ENCODE measurements around the gene CAMTA1.

The CAMTA1 gene

DNA sequence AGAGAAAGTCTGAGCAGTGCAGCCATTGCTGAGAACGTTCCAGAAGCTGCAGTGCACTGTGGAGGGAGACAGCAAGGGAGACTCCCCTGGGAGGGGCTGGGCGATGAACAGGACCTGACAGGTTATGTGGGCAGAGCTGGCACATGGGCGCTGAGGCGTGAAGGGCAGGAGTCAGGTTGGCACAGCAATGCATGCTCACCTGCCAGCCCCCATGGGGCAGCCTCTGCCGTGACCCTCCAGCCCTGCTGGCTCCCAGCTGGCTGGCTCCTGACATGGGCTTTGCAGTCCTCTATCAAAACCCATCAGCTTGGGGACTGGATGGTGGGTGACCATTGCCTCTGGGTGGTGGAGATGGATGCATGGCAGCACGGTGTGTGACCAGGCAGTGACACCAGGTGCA lies 300.3 kb downstream of the CAMTA1 start:
- no peak for DNase-seq
- TF ChIP-seq GATA1 (IDR thresholded peaks at IDR 0.05; ENCODE audit: low read depth, low read length) (no peak), POLR2A (IDR thresholded peaks at IDR 0.05; ENCODE audit: low read length) (no peak)

DNA sequence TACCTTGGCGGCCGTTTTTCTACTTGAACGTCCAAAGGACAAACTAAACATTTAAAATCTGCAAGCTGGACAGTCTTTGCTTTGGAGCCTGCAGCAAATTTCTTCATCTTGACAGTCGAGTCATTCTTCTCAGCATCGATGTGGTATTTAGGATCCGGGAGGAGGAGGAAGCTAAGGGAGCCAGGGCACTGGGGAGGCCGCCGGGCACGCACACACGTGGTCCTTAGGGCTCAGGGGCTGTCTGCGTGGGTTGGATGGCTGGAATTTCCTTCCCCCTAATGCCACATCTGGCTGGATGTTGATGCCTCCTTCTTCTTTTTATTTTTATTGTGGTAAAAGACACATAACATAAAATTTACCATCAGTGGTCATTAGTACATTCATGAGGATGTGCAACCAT lies 300.9 kb downstream of the CAMTA1 start:
- no peak for DNase-seq
- TF ChIP-seq GATA1 (IDR thresholded peaks at IDR 0.05; ENCODE audit: low read depth, low read length) (no peak), POLR2A (IDR thresholded peaks at IDR 0.05; ENCODE audit: low read length) (no peak)

DNA sequence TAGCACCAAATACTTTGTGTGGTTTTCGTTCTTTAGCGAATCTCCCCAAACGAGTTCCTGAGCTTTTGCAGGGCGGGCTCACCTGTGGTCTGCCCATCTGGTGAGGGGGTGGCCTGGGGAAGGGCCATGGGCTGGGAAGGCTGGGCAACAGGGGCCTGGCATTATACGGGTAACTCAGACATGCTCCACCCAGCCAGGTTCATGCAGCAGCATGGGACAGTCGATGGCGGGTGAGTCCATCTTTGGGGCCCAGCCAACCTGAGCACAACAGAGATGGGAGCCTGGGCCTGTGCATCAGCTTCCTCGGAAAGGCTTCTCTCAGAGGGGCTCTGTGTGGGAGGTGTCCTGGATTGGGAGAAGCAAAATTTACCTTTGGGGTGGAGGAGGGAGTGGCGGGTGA lies 302.6 kb downstream of the CAMTA1 start:
- TF ChIP-seq POLR2A (IDR thresholded peaks at IDR 0.05; ENCODE audit: low read length) (no peak), GATA1 (IDR thresholded peaks at IDR 0.05; ENCODE audit: low read depth, low read length) (no peak)
- no peak for DNase-seq

DNA sequence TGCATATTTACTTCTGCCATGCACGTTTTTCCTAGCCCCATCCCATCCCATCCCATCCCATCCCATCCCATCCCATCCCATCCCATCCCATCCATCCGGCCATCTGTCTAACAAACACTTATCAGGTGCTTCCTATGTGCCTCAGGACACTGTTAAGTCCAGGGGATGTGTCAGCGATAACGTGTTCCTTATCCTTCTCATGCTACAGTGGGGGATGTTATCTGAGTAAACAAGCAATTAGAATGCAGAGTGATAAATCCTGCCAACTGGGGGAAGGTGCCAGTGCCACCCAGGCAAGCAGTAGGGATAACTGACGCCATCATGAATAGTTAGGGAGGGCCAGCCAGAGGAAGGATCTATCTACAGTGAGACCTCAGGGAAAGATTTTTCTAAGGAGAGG lies 304.2 kb downstream of the CAMTA1 start:
- DNase-seq = no peak
- no peak for TF ChIP-seq GATA1 (IDR thresholded peaks at IDR 0.05; ENCODE audit: low read depth, low read length)
- no peak for TF ChIP-seq POLR2A (IDR thresholded peaks at IDR 0.05; ENCODE audit: low read length)

DNA sequence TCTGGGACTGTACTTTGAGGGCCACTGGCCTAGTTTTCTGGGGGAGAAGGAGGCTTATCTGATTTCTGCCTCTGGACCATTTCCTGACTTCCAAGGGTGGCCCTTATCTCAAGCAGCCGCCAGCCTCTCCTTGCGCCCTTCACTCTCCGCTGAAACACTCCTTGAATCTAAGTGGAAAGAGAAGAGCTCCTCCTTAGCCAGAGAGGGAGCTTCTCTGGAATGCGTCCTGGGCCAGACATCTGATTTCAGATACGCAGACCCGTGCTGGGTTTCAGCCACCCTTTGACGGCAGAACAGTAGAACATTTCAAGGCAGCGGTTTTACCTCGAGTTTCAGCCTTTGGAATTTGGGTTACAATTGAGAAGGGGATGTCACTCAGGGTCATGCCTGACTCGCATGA lies 308.0 kb downstream of the CAMTA1 start:
- DNase-seq = no peak
- TF ChIP-seq GATA1 (IDR thresholded peaks at IDR 0.05; ENCODE audit: low read depth, low read length) (no peak), POLR2A (IDR thresholded peaks at IDR 0.05; ENCODE audit: low read length) (no peak)

DNA sequence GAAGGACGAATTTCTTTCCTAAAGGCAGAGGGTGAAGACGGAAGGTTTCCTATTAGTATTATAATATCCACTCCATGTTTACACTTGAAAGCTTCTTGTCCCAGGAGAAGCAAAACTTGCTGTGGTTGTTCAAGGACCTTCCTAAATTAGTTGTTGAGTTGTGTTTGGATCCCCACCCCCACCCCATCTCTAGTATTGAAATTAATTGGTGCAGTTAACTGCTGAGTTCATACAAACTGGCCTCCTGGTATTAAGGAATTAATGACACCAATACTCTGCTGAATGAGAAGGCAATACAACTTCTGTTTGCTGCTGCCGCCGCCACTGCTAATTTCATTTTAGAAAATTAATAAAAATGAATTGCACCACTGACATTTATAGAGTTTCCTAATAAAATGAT lies 308.8 kb downstream of the CAMTA1 start:
- DNase-seq = no peak
- TF ChIP-seq GATA1 (IDR thresholded peaks at IDR 0.05; ENCODE audit: low read depth, low read length) (no peak), POLR2A (IDR thresholded peaks at IDR 0.05; ENCODE audit: low read length) (no peak)

DNA sequence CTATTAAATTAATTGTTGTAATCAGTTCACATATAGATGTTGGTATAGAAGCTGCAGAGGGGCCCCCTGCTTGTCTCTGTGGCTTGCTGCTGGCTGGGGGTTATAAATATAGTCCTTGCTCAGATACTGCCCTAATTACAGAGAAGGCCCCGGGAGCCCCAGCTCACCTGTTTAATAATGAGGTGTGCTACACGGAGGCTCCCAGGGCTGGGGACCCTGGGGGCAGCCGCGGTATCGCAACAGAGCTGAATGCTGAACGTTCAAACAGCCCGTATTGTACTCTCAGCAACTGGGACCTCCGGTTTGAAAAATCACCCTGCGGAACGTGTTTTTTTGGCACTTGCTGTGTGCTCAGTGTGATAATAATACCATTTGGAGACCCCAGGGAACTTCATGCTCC lies 309.3 kb downstream of the CAMTA1 start:
- no peak for TF ChIP-seq GATA1 (IDR thresholded peaks at IDR 0.05; ENCODE audit: low read depth, low read length)
- no peak for TF ChIP-seq POLR2A (IDR thresholded peaks at IDR 0.05; ENCODE audit: low read length)
- DNase-seq = no peak

DNA sequence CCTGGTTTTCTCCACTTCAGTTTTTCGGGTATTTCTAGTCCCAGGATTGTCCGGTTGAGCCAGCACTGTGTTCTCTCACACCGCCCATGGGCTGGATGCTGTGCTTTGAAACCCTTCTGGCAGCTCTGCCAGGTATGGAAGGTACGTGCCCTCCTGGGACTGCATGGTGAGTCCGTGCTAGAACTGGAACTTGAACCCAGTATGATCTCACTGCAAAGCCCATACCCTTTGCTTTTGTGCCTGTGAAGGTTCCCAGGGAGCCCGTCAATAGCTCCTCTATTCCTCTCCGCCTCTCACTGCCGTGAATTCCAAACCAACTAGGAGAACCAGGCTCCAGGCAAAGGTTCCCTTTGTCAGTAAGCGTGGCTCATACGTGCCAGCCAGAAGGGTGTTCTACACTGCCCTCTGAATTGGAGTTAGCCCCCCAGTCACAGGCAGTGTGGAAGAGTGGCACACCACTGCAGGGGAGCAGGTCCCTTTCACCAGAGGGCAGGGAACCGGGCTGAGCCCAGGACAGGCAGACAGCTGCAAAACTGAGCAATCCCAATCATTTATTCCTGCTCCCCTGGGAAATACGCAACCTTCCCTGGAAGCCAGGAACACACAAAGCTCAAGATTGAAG lies 310.2 kb downstream of the CAMTA1 start:
- DNase-seq = no peak
- TF ChIP-seq GATA1 (IDR thresholded peaks at IDR 0.05; ENCODE audit: low read depth, low read length) (no peak), POLR2A (IDR thresholded peaks at IDR 0.05; ENCODE audit: low read length) (no peak)

DNA sequence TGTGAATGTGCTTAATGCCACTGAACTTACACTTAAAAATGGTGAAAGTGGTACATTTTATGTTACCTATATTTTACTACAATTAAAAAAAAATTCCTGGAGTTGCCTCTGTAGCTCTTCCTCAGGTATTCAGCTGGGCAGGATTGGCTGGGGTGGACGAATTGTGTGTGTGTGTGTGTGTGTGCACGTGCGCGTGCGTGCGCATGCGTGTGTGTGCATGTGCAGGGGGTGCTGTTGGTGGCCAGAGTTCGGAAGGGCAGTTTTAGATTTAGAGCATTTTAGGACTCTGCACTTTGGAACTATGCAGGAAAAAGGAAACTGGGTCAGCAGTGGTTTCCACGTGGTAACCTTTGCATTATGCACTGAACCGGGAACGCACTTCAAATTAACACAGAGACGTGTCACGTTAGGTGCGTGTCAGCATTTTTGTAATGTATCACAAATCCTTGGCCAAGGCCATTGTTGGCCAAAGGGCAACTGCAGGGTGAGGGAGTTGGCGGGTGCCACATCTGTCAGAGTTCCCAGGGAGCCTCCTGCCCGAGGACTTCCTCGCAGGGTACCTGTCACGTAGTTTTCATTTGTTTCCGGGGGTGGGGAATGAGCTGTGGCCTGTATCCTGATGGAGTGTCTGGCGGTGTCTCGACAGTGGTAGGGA lies 312.8 kb downstream of the CAMTA1 start:
- DNase-seq = no peak
- TF ChIP-seq POLR2A (IDR thresholded peaks at IDR 0.05; ENCODE audit: low read length) (no peak), GATA1 (IDR thresholded peaks at IDR 0.05; ENCODE audit: low read depth, low read length) (no peak)

DNA sequence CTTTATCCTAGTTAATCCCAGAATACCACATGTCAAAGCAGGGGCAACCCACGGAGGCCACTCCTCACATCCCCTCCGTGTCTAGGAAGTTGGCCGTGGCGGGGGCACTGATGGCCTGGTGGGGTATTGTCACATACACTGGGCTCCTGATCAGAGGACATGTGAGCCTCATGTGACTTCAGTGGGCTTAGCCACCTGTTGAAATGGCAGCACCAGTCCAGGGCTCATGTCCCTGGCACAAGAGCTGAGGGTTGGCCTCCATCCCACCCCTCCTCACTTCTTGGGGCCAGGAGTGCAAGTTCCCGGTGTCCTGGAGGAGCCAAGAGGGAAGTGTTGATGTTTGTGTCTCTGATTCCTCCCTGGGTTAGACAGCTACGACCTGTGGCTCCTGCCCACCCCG lies 313.4 kb downstream of the CAMTA1 start:
- TF ChIP-seq GATA1 (IDR thresholded peaks at IDR 0.05; ENCODE audit: low read depth, low read length) (no peak), POLR2A (IDR thresholded peaks at IDR 0.05; ENCODE audit: low read length) (no peak)
- no peak for DNase-seq

DNA sequence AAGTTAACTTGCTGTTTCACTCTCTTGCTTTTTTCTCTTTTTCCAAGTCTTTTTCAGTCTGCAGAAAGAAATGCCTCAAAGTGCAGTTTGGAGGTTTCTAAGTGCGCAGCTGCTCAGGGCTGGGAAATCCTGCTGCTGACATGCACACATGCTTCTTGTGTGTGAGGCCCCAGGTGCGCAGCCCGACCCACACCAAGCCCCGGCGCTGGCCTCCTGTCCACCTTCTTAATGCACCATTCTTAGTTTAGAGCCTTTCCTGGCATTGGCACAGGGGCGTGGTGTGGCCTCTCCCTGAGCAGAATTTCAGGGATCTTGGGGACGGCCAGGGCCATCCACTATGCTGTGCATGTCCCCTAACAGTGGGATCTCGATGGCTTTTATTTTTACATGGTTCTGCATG lies 315.2 kb downstream of the CAMTA1 start:
- TF ChIP-seq GATA1 (IDR thresholded peaks at IDR 0.05; ENCODE audit: low read depth, low read length) (no peak), POLR2A (IDR thresholded peaks at IDR 0.05; ENCODE audit: low read length) (no peak)
- no peak for DNase-seq

DNA sequence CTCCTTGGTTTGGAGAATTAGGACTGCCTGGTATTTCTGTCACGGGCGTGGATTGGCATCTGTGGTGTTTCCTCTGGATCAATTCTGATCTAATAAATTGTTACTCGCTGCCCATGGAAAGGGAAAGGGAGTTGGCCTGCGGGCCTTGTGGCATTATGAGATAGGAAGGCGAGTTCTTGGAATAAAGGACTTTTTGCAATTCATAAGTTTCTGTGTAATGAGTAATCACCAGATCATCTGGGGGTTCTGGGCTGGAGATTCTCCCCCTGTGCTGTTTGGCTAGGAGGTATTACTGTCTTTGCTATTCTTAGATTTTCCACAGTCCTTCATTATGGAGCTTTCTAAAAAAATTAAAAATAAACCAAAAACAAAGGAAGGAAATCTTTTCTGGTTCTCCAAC lies 315.9 kb downstream of the CAMTA1 start:
- no peak for DNase-seq
- TF ChIP-seq POLR2A (IDR thresholded peaks at IDR 0.05; ENCODE audit: low read length) (no peak), GATA1 (IDR thresholded peaks at IDR 0.05; ENCODE audit: low read depth, low read length) (no peak)

DNA sequence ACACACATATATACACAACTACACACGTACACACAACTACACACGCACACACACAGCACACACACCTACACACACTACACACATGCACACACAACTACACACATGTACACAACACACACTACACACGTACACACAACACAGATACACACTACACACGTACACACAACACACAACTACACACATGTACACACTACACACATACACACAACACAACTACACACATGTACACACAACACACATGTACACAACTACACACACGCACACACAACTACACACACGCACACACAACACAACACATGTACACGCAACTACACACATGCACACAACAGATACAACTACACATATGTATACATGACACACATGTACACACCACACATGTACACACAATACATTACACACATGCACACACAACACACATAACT lies 318.1 kb downstream of the CAMTA1 start:
- TF ChIP-seq GATA1 (IDR thresholded peaks at IDR 0.05; ENCODE audit: low read depth, low read length) = no peak
- TF ChIP-seq POLR2A (IDR thresholded peaks at IDR 0.05; ENCODE audit: low read length) = no peak
- peak; percentile 66 to 69 for DNase-seq

DNA sequence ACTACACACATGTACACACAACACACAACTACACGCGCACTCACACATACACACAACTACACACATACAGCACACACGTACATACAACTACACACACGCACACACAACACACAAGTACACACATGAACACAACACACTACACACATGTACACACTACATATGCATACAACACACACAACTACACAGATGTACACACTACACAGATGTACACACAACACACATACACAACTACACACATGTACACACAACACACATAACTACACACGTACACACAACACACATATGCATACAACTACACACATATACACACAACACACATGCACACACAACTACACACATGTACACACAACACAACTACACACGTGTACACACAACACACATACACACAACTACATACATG lies 318.6 kb downstream of the CAMTA1 start:
- no peak for TF ChIP-seq GATA1 (IDR thresholded peaks at IDR 0.05; ENCODE audit: low read depth, low read length)
- TF ChIP-seq POLR2A (IDR thresholded peaks at IDR 0.05; ENCODE audit: low read length) = no peak
- DNase-seq = peak in 1 of 2 experiments; percentile 66

DNA sequence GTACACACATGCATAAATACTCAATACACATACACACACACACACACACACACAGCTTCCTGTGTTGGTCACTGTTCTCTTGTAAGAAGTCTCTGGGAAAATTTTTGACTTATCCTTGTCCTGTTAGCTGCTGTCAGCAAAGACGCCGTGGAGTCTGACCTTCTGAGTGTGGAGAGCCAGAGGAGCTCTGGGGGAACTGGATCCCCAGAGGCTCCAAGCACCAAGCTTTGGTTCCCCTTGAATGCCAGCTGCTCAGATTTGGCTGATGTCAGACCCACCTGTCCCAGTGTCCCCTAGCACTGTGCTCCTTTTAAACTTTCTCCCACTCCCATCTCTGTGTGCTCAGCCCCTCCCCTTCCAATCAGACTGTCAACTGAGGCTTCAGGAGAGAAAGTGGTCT lies 319.1 kb downstream of the CAMTA1 start:
- DNase-seq = no peak
- TF ChIP-seq GATA1 (IDR thresholded peaks at IDR 0.05; ENCODE audit: low read depth, low read length) (no peak), POLR2A (IDR thresholded peaks at IDR 0.05; ENCODE audit: low read length) (no peak)

Measured in erythroblast (primary cell).